Measurements from ENCODE around the gene FAM241A. TPM values are rescaled to one million over a fixed set of nuclear protein-coding genes. Genes with fewer than 3 reads are reported as not detected.

Gene FAM241A
- total RNA-seq: 0.89 and 1.0 TPM in 2 replicates

GRCh38 chr4:112145326-112145789 lies at the start of gene FAM241A:
Gene FAM241A (plus strand): TSS chr4:112145454. CDS start chr4:112145581, 127 bp downstream.

DNA sequence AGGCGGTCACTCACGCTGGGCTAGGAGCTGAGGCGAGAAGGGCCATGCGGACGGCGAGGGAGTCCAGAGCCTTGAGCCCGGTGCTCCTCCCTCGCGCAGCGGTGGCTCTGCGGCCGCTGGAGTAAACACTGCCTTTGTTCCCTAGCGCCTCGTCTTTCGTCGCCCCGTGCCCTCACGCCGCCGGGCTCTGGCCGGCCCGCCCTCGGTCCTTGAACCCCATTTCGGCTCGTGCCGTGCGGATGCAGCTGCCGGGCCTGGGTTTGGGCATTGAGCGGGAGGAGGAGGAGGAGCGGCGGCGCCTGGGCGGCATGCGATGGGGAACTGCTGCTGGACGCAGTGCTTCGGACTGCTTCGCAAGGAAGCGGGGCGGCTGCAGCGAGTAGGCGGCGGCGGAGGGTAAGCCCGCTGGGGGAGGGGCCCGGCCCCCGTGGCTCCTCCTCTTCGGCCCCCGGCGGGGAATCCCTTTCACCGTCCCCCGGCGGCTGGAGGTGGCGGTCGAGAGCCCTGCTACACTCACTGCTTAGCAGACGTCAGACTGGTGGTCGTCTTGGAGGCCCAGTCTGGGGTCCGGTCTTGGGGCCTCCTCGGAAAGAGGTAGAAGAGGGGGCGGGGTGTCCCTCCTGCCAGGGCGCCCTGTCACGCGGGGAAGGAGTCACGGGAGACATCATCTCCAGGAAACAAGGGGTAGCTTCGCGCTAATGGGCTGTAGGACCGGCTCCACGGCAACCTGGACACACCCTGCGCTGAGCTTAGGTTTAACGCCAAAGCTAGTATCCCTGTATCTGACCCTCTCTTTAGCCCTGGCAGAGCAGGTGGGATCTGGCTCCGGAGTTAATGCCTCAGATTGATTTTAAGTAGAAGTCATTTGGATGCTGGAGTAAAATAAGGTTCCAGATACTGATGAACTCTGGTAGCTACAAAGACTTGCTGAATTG lies 86.8 kb downstream of the FAM241A start, which contains the start of gene AP1AR:
Gene AP1AR, plus strand, starts transcription at position 9 of the 935 bp plus-strand sequence. Its CDS starts 305 bp downstream, at position 314.

Other genes starting within 250 kb of the FAM241A start
- 8.8 and 10.4 TPM in 2 replicates for gene AP1AR, start 86.3 kb downstream of the FAM241A start, total RNA-seq
- gene TIFA, start 140.4 kb downstream of the FAM241A start, total RNA-seq: 4.8 and 5.0 TPM in 2 replicates
- 9.5 and 10.4 TPM in 2 replicates for gene ALPK1, start 151.9 kb downstream of the FAM241A start, total RNA-seq